Retinal pigment epithelial cell (primary cell): Measurements from ENCODE around the gene MAP3K6.

Experiments
- DNase-seq: peaks from one replicate; pipeline ENCODE4 v3.0.0-alpha.2; 2010; ENCODE audit warnings: low read depth
- H3K4me3 ChIP-seq: 2 replicates; pipeline ENCODE4 v1.5.1; 2011; ENCODE audit warnings: mild to moderate bottlenecking, low read length, control low read depth, moderate library complexity
- TF ChIP-seq, protein P1 (sequence below): conservative IDR thresholded peaks from 2 replicates; pipeline ENCODE4 v1.5.1; 2011; ENCODE audit warnings: low read depth, low read length, control low read depth, inconsistent platforms

MAP3K6 gene

DNA sequence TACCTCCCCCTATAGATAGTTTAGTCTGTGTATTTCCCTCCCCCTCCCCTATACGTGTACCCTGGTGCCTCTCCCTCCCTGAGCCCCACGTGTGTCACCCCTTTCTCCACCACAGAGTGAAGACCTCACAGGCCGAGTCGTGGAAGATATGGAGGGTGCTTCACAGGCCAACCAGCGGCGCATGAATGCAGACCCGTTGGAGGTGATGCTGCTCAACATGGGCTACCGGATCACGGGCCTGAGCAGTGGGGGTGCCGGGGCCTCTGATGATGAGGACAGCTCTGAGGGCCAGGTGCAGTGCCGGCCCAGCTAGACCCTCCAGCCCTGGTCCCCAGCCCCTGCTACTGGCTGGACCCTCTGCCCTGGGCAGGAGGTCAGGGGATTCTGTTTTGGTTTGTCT lies 60.7 kb downstream of the MAP3K6 start:
- DNase-seq, result no peak
- TF ChIP-seq, protein P1, sequence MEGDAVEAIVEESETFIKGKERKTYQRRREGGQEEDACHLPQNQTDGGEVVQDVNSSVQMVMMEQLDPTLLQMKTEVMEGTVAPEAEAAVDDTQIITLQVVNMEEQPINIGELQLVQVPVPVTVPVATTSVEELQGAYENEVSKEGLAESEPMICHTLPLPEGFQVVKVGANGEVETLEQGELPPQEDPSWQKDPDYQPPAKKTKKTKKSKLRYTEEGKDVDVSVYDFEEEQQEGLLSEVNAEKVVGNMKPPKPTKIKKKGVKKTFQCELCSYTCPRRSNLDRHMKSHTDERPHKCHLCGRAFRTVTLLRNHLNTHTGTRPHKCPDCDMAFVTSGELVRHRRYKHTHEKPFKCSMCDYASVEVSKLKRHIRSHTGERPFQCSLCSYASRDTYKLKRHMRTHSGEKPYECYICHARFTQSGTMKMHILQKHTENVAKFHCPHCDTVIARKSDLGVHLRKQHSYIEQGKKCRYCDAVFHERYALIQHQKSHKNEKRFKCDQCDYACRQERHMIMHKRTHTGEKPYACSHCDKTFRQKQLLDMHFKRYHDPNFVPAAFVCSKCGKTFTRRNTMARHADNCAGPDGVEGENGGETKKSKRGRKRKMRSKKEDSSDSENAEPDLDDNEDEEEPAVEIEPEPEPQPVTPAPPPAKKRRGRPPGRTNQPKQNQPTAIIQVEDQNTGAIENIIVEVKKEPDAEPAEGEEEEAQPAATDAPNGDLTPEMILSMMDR, result no peak
- no peak overlapping the region for H3K4me3 ChIP-seq
